ENCODE measurements around the gene DDX6. TPM values are rescaled to one million over a fixed set of nuclear protein-coding genes. Genes with fewer than 3 reads are reported as not detected.
"Not testable (repeated sequence)": the region's sequence is repeated elsewhere in the genome, so short reads cannot be mapped to it uniquely, and the experiment has no call there.

Gene DDX6
- polyA plus RNA-seq, 1 of the 3 experiments (the other 2 are of a cell fraction) = 7.9 TPM

DNA sequence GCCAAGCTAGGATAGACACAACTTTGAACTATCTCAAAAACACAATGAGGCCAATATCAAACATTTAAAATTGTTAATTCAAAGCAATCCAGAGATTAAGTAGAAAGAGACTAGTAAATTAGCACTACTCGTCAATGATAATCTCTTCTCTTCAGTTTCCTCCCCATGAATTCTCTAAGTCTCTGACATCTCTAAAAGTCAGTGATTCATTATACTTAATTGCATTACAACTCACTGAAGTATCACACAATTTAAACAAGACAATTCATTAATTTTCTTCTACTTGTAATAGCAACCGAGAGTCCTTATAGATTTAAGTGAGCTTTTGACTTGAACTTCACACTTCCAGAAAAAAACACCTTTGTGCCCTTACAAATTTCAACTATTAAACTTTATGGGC is 4.3 kb downstream of the DDX6 start (continued):
- TF ChIP-seq, protein P1, sequence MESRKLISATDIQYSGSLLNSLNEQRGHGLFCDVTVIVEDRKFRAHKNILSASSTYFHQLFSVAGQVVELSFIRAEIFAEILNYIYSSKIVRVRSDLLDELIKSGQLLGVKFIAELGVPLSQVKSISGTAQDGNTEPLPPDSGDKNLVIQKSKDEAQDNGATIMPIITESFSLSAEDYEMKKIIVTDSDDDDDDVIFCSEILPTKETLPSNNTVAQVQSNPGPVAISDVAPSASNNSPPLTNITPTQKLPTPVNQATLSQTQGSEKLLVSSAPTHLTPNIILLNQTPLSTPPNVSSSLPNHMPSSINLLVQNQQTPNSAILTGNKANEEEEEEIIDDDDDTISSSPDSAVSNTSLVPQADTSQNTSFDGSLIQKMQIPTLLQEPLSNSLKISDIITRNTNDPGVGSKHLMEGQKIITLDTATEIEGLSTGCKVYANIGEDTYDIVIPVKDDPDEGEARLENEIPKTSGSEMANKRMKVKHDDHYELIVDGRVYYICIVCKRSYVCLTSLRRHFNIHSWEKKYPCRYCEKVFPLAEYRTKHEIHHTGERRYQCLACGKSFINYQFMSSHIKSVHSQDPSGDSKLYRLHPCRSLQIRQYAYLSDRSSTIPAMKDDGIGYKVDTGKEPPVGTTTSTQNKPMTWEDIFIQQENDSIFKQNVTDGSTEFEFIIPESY (IDR thresholded peaks at IDR 0.05; ENCODE audit: borderline replicate concordance, low read depth) = no peak
- TF ChIP-seq SMC3 (IDR thresholded peaks at IDR 0.05; ENCODE audit: low read depth, low read length) (no peak), FOXJ3 (CRISPR knock-in tag; IDR thresholded peaks at IDR 0.05) (no peak), GATA2 (CRISPR knock-in tag; IDR thresholded peaks at IDR 0.05) (no peak), TEAD4 (IDR thresholded peaks at IDR 0.05; ENCODE audit: borderline replicate concordance, insufficient read depth) (no peak)

DNA sequence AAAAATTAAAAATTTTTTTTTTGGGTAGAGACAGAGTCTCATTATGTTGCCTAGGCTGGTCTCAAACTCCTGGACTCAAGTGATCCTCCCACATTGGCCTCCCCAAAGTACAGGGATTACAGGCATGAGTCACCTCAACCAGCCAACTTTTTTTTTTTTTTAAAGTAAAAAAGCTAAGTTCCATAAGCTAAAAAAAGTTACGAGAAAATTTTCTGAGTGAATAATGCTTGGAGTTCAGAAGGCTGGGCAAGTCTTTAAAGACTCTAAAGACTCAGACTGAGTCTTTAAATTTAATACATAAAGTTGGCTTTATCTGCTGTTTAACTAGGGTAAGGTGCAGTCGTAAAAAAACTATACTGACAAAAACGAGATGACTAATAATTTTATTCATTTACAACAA is 5.6 kb downstream of the DDX6 start:
- TF ChIP-seq MEF2A (IDR thresholded peaks at IDR 0.05; ENCODE audit: borderline replicate concordance, low read depth) = no peak
- TF ChIP-seq FOSL2 (IDR thresholded peaks at IDR 0.05; ENCODE audit: borderline replicate concordance, low read depth) = peak; percentile 51; the same call in 1 of the 2 replicates
- peak; percentile 26; the same call in 1 of the 2 replicates for TF ChIP-seq JUND (IDR thresholded peaks at IDR 0.05)
- no peak for TF ChIP-seq RXRA (IDR thresholded peaks at IDR 0.05; ENCODE audit: borderline replicate concordance, low read depth)
- TF ChIP-seq NFIC (IDR thresholded peaks at IDR 0.05; ENCODE audit: borderline replicate concordance) = no peak
- no peak for DNase-seq
- no peak overlapping the region for H3K4me3 ChIP-seq (ENCODE audit: low read depth in 2 of 2, low read length in 1 of 2)
- POLR2A ChIA-PET = no interaction called here
- peak overlapping the region; percentile 30; the same call in 1 of the 2 replicates for H3K4me2 ChIP-seq
- H4K20me1 ChIP-seq (ENCODE audit: insufficient read depth) = peaks cover 96% of the 10 kb centered on the region
- H3K9me3 ChIP-seq = no peaks in the 10 kb centered on the region
- WGBS (ENCODE audit: low lambda C conversion rate) = 80% methylated on average over 3 of the region's 3 CpGs
- H3K9me2 ChIP-seq = no peaks in the 10 kb centered on the region
- H3K9ac ChIP-seq = no peak overlapping the region
- H3K79me2 ChIP-seq (ENCODE audit: insufficient read depth) = peaks cover 100% of the 10 kb centered on the region
- peaks cover 21% of the 10 kb centered on the region for H3F3A ChIP-seq (replicated peaks; ENCODE audit: insufficient read depth)
- H2AFZ ChIP-seq (ENCODE audit: low read depth) = no peak overlapping the region
- peaks cover 31 to 54% of the 10 kb centered on the region in 2 experiments for H3K36me3 ChIP-seq (replicated peaks in 1 of 2; ENCODE audit: control insufficient read depth in 1 of 2, insufficient read depth in 2 of 2, low read length in 1 of 2)
- H3K27ac ChIP-seq (ENCODE audit: low read depth in 2 of 2, low read length in 1 of 2) = peak overlapping the region in 1 of 2 experiments; percentile 19; a peak in 1 of 4 replicates
- H3K4me1 ChIP-seq (ENCODE audit: control insufficient read depth in 1 of 2, insufficient read depth in 2 of 2, low read depth in 1 of 2, low read length in 1 of 2) = peaks cover 2 to 23% of the 10 kb centered on the region in 2 experiments; a peak in 2 of 4 replicates
- CTCF ChIA-PET = interaction anchor here (0.7 to 9.5 kb wide), 4 partner anchors 13 to 96 kb away, joined by 3 to 101 read pairs (median 4); no protein-coding TSS in a partner anchor
- H3K27me3 ChIP-seq (ENCODE audit: insufficient read depth) = no peaks in the 10 kb centered on the region

DNA sequence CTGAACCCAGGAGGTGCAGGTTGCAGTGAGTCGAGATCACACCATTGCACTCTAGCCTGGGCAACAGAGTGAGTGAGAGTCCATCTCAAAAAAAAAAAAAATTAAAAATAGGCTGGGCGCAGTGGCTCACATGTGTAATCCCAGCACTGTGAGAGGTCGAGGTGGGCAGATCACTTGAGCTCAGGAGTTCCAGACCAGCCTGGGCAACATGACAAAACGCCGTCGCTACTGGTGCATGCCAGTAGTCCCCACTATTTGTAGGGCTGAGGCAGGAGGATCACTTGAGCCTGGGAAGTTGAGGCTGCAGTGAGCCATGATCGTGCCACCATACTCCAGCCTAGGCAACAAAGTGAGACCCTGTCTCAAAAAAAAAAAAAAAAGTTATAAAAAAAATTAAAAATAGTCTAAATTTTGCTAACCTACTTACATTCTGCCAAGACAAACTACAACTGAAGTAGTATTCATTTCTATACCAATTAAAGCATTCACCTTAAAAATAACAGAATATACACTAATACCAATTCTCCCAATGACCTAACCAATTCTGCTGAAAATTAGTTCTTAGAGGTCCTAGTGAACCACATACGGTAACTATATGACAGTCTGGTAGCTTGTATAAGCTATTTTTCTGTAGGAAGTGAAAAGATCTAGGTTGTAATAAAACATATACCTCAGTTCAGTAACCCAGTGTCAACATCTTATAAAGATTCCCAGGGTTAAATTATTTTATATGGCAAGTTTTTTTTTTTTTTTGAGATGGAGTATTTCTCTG is 7.1 kb downstream of the DDX6 start:
- Histone ChIP-seq H3K36me3 (replicated peaks in 1 of 2; ENCODE audit: control insufficient read depth in 1 of 2, insufficient read depth in 2 of 2, low read length in 1 of 2) (peaks cover 38 to 68% of the 10 kb centered on the region in 2 experiments), H3K9ac (no peak overlapping the region), H3K27ac (ENCODE audit: low read depth in 2 of 2, low read length in 1 of 2) (no peak overlapping the region), H3K4me1 (ENCODE audit: control insufficient read depth in 1 of 2, insufficient read depth in 2 of 2, low read depth in 1 of 2, low read length in 1 of 2) (peaks cover 2 to 23% of the 10 kb centered on the region in 2 experiments; a peak in 2 of 4 replicates), H3F3A (replicated peaks; ENCODE audit: insufficient read depth) (peaks cover 24% of the 10 kb centered on the region), H2AFZ (ENCODE audit: low read depth) (no peak overlapping the region), H3K4me2 (no peak overlapping the region), H3K4me3 (ENCODE audit: low read depth in 2 of 2, low read length in 1 of 2) (no peak overlapping the region), H3K9me2 (no peaks in the 10 kb centered on the region), H4K20me1 (ENCODE audit: insufficient read depth) (peaks cover 96% of the 10 kb centered on the region), H3K79me2 (ENCODE audit: insufficient read depth) (peaks cover 100% of the 10 kb centered on the region), H3K27me3 (ENCODE audit: insufficient read depth) (no peaks in the 10 kb centered on the region), H3K9me3 (no peaks in the 10 kb centered on the region)
- CTCF ChIA-PET = interaction anchor here (0.6 to 9.5 kb wide), 2 partner anchors 86 to 94 kb away, joined by 4 to 101 read pairs; no protein-coding TSS in a partner anchor
- no peak for DNase-seq
- POLR2A ChIA-PET = no interaction called here
- 84% methylated on average over 8 of the region's 8 CpGs for WGBS (ENCODE audit: low lambda C conversion rate)
- no peak for TF ChIP-seq MEF2A (IDR thresholded peaks at IDR 0.05; ENCODE audit: borderline replicate concordance, low read depth)
- TF ChIP-seq YY1 (IDR thresholded peaks at IDR 0.05; ENCODE audit: low read depth) = no peak

DNA sequence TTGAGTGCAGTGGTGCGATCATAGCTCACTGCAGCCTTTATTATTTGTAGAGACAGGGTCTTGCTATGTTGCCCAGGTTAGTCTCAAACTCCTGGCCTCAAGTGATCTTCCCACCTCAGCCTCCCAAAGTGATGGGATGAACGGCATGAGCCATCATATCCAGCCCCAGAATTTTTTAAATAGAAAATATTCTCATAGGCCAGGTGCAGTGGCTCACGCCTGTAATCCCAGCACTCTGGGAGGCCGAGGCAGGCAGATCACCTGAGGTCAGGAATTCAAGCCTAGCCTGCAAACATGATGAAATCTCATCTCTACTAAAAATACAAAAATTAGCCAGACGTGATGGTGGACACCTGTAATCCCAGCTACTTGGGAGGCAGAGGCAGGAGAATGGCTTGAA is 7.6 kb downstream of the DDX6 start:
- peaks cover 24% of the 10 kb centered on the region for H3F3A ChIP-seq (replicated peaks; ENCODE audit: insufficient read depth)
- H3K4me3 ChIP-seq (ENCODE audit: low read depth in 2 of 2, low read length in 1 of 2); POLR2A ChIA-PET; H3K9me3 ChIP-seq; H3K9ac ChIP-seq; H3K27me3 ChIP-seq (ENCODE audit: insufficient read depth); H3K9me2 ChIP-seq; H2AFZ ChIP-seq (ENCODE audit: low read depth); H3K27ac ChIP-seq (ENCODE audit: low read depth in 2 of 2, low read length in 1 of 2); CTCF ChIA-PET; H3K4me2 ChIP-seq; DNase-seq: not testable (repeated sequence)
- H3K36me3 ChIP-seq (replicated peaks in 1 of 2; ENCODE audit: control insufficient read depth in 1 of 2, insufficient read depth in 2 of 2, low read length in 1 of 2) = peaks cover 44 to 72% of the 10 kb centered on the region in 2 experiments
- peaks cover 100% of the 10 kb centered on the region for H3K79me2 ChIP-seq (ENCODE audit: insufficient read depth)
- WGBS (ENCODE audit: low lambda C conversion rate) = 85% methylated on average over 5 of the region's 5 CpGs
- H3K4me1 ChIP-seq (ENCODE audit: control insufficient read depth in 1 of 2, insufficient read depth in 2 of 2, low read depth in 1 of 2, low read length in 1 of 2) = peaks cover 0 to 23% of the 10 kb centered on the region in 2 experiments; a peak in 2 of 4 replicates
- H4K20me1 ChIP-seq (ENCODE audit: insufficient read depth) = peaks cover 96% of the 10 kb centered on the region
